Fibroblast of the conjunctiva (primary cell): ENCODE data around the gene KLHL22.

Source experiments
- DNase-seq: peaks from one replicate; pipeline ENCODE4 v3.0.0-alpha.2; 2010; ENCODE audit warnings: low read depth

KLHL22 gene

DNA sequence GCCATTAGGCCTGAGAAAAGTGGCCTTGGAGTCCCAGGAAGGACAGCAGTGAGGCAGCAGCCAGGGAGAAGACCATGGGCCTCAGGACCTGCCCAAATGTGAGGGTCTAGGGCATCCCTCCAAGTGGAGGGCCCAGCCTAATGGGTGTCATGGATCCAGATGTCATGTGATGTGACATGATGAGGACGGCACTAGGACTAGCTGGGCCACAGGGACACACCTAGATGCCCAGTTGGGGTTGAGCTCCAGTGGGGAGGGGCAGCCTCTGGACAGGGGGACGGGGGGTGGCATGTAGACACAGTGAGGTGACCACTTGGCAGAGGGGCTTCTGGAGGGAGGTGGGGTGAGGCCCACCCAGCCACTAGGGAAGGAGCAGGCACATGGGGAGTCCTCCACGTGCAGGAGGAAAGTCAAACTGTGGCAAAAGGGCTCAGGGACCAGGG, 63.3 kb downstream of the KLHL22 start:
- DNase-seq = no peak

DNA sequence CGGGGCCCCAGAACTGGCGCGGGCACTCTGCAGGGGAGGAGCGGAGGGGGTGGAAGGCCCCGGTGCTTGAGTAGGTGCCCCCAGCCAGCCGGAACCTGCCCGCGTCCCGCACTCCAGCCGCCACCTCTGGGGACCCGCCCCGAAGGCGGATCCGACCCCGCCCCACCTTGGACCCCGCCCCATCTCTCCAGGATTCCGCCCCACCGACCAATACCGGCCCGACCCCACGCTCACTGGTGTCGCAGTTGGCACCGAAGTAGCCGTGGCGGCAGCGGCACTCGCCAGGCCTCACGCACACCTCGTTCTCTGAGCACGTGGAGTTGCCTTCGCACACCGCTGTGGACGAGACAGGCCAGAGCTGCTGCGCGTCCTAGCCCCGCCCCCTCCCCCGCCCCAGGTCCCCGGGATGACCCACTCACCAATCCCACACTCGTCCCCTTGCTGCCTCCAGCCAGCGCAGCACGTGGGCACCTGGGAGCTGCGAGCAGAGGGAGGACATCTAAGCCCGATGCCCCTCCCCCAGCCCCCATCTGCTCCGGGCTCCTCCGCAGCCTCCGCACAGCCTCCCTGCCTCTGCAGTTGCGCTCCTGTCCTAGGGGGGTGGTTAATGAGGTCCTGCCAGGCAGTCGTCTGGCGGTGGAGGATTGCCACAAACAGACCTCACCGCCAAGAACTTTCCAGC, 63.9 kb downstream of the KLHL22 start:
- DNase-seq = no peak

GRCh38 chr22:20430720-20431510, 64.7 kb downstream of the KLHL22 start:
- DNase-seq = no peak

GRCh38 chr22:20430101-20430719, 65.4 kb downstream of the KLHL22 start:
- DNase-seq = no peak

- no peak for DNase-seq
Observed at GRCh38 chr22:20429254-20430100, 66.1 kb downstream of the KLHL22 start.

- DNase-seq = no peak
Observed at GRCh38 chr22:20428496-20429253, 66.9 kb downstream of the KLHL22 start.

DNA sequence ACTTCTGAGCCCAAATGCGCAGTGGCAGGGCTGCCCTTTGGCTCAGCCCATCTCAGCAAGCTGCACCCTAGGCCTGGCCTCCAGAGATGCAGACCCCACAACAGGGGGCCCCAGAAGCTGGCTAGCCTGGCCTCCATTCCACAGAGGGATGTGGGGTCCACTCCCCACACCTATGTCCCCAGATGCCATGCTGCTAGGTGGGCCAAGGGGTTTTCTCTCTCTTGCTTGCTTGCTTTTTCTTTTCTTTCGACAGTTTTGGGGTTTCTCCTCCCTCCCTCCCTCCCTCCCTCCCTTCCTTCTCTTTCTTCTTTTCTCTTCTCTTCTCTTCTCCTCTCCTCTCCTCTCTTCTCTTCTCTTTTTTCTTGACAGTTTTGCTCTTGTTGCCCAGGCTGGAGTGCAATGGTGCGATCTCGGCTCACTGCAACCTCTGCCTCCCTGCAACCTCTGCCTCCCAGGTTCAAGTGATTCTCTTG, 67.6 kb downstream of the KLHL22 start:
- no peak for DNase-seq

DNA sequence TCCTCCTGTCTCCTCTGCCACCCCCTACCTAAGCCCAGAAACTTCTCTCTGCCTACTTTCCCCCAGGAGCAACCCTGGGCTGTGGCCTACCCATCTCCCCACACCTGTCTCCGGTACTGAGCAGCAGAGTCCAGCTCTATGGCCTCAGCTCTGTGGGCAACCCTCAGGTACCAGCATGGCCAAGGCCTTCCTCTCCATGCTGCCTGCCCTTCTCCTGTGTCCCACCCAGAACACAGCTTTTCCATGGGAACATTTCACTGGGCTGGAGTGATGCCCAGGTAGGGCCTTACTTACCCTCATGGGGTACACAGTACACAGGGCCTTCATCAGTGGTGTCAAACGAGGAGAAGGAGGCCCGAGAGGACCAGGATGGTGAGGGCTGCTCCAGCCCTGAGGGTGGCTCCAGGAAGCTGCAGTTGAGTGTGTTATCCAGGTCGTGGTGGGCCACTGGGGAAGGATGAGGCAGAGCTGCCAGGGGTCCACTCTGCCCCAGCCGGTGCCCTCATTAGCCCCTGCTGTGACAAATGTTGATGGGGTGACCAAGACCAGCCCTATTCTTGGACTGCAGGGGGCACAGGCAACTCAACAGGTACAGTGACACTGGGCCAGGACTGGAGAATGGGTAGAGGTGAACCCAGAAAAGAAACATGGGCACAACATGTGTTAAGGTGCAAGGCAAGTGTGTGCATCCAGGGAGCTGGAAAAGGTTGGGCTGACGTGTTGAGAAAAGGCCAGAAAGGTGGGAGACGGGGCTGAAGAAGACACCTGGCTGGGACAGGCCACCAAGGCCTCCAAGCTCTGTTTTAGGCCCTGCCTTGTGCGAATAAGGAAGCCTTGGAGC, 68.3 kb downstream of the KLHL22 start:
- DNase-seq = no peak

GRCh38 chr22:20426259-20426615, 69.4 kb downstream of the KLHL22 start:
- no peak for DNase-seq

GRCh38 chr22:20425566-20426258, 69.9 kb downstream of the KLHL22 start:
- no peak for DNase-seq

DNA sequence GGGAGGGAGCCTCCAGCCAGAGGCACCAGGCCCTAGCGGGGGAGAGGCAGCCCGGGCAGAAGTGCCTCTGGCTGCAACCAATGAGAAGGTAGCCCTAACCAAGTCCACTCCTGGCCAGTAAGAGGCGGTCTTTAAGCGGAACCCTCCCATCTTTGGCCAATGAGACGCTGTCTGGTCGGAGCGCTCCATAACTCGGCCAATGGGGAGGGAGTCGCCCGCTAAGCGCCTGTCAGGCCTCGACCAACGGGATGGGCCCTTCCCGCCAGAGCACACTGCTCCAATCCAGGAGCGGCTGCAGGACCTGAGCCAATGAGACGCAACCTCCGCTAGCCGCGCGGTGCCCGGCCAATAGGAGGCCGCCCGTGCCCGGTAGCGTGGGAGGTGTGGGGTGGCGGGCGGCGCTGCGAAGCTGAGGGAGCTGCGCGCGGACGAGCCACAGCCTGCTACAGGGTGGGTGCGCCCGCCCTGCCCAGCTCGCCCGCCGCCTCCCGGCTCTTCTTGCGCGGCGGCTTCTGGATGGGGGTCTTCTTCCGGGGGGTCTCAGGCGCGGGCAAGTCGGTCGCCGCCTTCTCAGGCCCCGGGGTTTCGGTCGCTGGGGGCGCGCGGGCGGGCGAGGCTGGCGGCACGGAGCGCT, 70.5 kb downstream of the KLHL22 start:
- no peak for DNase-seq

GRCh38 chr22:20424568-20424931, 71.0 kb downstream of the KLHL22 start:
- DNase-seq = no peak

- DNase-seq = no peak
Observed at GRCh38 chr22:20423906-20424551, 71.6 kb downstream of the KLHL22 start.

GRCh38 chr22:20423008-20423905, 72.3 kb downstream of the KLHL22 start:
- no peak for DNase-seq

GRCh38 chr22:20422271-20423007, 73.2 kb downstream of the KLHL22 start:
- peak; percentile 26 for DNase-seq

GRCh38 chr22:20421507-20421874, 74.1 kb downstream of the KLHL22 start:
- no peak for DNase-seq
